GM23338 (cell line): ENCODE measurements around the gene LRRC26. TPM values are rescaled to one million over a fixed set of nuclear protein-coding genes. Genes with fewer than 3 reads are reported as not detected.
"Not testable (repeated sequence)": the region's sequence is repeated elsewhere in the genome, so short reads cannot be mapped to it uniquely, and the experiment has no call there.

ENCODE experiments used
- ATAC-seq: fragments of 200-7000 bp; cut with Tn5 transposase; 3 replicates; pipeline ENCODE4 v1.9.1; 2020
- DNase-seq: peaks from one replicate; pipeline ENCODE4 v3.0.0-alpha.2; 2015; ENCODE audit warnings: low spot score
- H2AFZ ChIP-seq: fragments of 200-600 bp; sonication (generic); 2 replicates; pipeline ENCODE4 v1.8.0; 2016; ENCODE audit warnings: antibody characterized with exemption, mild to moderate bottlenecking, moderate library complexity
- H3F3A ChIP-seq: fragments of 200-600 bp; sonication (generic); replicated peaks from 2 replicates; pipeline ENCODE4 v1.8.0; 2017; ENCODE audit warnings: antibody characterized with exemption, mixed run types, low read depth
- H3K27ac ChIP-seq: fragments of 200-600 bp; sonication (generic); 2 replicates; pipeline ENCODE4 v1.6.1; 2016; ENCODE audit warnings: low read depth
- H3K27me3 ChIP-seq: fragments of 200-600 bp; sonication (generic); 2 replicates; pipeline ENCODE4 v1.8.0; 2016; ENCODE audit warnings: mild to moderate bottlenecking, mixed run types, moderate library complexity; ENCODE audit not compliant: insufficient read depth
- H3K36me3 ChIP-seq: fragments of 200-600 bp; sonication (generic); 2 replicates; pipeline ENCODE4 v1.8.0; 2016; ENCODE audit warnings: mild to moderate bottlenecking; ENCODE audit not compliant: insufficient read depth
- H3K4me1 ChIP-seq: fragments of 200-600 bp; sonication (generic); 2 replicates; pipeline ENCODE4 v1.8.0; 2016; ENCODE audit warnings: mild to moderate bottlenecking, moderate library complexity; ENCODE audit not compliant: insufficient read depth
- H3K4me2 ChIP-seq: fragments of 200-600 bp; sonication (generic); 2 replicates; pipeline ENCODE4 v1.7.1; 2017; ENCODE audit warnings: mixed run types
- H3K4me3 ChIP-seq: fragments of 200-600 bp; sonication (generic); 2 replicates; pipeline ENCODE4 v1.6.1; 2016; ENCODE audit warnings: mixed run types
- H3K79me2 ChIP-seq: fragments of 200-600 bp; sonication (generic); replicated peaks from 2 replicates; pipeline ENCODE4 v1.8.0; 2017; ENCODE audit warnings: mild to moderate bottlenecking; ENCODE audit not compliant: insufficient read depth
- H3K9me2 ChIP-seq: fragments of 200-600 bp; sonication (generic); 2 replicates; pipeline ENCODE4 v1.8.0; 2017; ENCODE audit not compliant: insufficient read depth
- H4K20me1 ChIP-seq: fragments of 200-600 bp; sonication (generic); replicated peaks from 2 replicates; pipeline ENCODE4 v1.8.0; 2017; ENCODE audit warnings: mild to moderate bottlenecking; ENCODE audit not compliant: insufficient read depth
- H3K27ac Mint-ChIP-seq: 2 replicates; pipeline ENCODE4 v1.8.0; 2020; ENCODE audit warnings: inconsistent platforms, mild to moderate bottlenecking, moderate library complexity, mixed read lengths
- H3K27me3 Mint-ChIP-seq: 3 replicates; pipeline ENCODE4 v1.8.0; 2022; ENCODE audit warnings: low read depth, mild to moderate bottlenecking, moderate library complexity, mixed read lengths, inconsistent platforms; ENCODE audit not compliant: insufficient read depth, poor library complexity
- H3K36me3 Mint-ChIP-seq: 3 replicates; pipeline ENCODE4 v1.8.0; 2021; ENCODE audit warnings: low read depth, mild to moderate bottlenecking, inconsistent platforms, moderate library complexity, mixed read lengths
- H3K4me1 Mint-ChIP-seq: 3 replicates; pipeline ENCODE4 v1.8.0; 2020; ENCODE audit warnings: mild to moderate bottlenecking, inconsistent platforms, mixed read lengths
- H3K4me3 Mint-ChIP-seq: 3 replicates; pipeline ENCODE4 v1.8.0; 2021; ENCODE audit warnings: moderate library complexity, mild to moderate bottlenecking, inconsistent platforms, mixed read lengths
- H3K9me3 Mint-ChIP-seq: 3 replicates; pipeline ENCODE4 v1.8.0; 2020; ENCODE audit warnings: moderate library complexity, mild to moderate bottlenecking, inconsistent platforms, mixed read lengths
- EZH2phosphoT487 ChIP-seq: fragments of 200-600 bp; sonication (generic); IDR thresholded peaks from one replicate; pipeline ENCODE4 v1.8.1; 2018; ENCODE audit warnings: antibody characterized with exemption; ENCODE audit not compliant: unreplicated experiment
- microRNA-seq: library from miRNA; unstranded; fragments of <30 nt; microRNA quantifications from one replicate; pipeline ENCODE4, GENCODE V29; 2017
- polyA plus RNA-seq: library from polyadenylated mRNA; unstranded; fragments of >200 nt; fragmentation: Nextera tagmentation; extraction: Ambion mirVana; gene quantifications from 2 replicates; pipeline ENCODE4 v1.2.1, GENCODE V29; 2016
- small RNA-seq: library from RNA; depleted of rRNA; stranded (forward); fragments of <200 nt; gene quantifications from one replicate; pipeline ENCODE3, GENCODE V24; 2014; ENCODE audit warnings: low replicate concordance
- total RNA-seq: library from RNA; depleted of rRNA; stranded (reverse); fragments of >200 nt; shearing (Covaris generic); gene quantifications from 2 replicates; pipeline ENCODE4 v1.2.3, GENCODE V29; 2014; rRNA removed

LRRC26 gene
- total and polyA plus RNA-seq, 2 experiments from 2014 or later = 0.21 to 4.3 TPM

DNA sequence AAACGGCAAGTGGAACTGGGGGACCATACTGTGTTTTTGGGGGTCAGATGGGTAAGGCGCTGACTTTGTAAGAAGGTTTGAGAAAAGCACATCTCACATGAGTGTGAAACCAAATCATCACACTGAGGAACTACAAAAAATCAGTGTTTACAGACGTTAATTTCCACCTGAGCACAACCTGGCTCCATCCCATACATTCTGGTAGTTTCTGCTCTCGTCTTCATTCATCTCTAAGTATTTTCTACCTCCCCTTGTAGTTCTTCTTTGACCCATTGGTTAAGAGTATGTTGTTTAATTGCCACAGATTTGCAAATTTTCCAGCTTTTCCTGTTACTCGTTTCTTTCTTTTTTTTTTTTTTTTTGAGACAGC lies 46.4 kb downstream of the LRRC26 start:
- H3F3A ChIP-seq = peaks cover 3% of the 10 kb centered on the region

DNA sequence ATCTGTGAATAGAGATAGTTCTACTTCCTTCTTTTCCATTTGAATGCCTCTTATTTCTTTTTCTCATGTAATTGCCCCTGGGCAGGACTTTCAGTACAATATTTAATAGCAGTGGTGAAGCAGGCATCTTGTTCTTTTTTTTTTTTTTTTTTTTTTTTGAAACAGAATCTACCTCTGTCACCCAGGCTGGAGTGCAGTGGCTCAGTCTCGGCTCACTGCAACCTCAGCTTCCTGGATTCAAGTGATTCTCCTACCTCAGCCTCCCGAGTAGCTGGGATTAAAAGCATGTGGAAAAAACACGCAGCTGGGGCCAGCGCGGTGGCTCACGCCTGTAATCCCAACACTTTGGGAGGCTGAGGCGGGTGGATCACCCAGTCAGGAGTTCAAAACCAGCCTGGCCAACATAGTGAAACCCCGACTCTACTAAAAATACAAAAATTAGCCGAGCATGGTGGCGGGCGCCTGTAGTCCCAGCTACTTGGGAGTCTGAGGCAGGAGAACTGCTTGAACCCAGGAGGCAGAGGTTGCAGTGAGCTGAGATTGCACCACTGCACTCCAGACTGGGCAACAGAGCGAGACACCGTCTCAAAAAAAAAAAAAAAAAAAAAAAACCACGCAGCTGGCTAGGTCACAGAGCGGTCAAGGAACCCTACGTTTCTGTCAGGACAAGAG lies 46.9 kb downstream of the LRRC26 start:
- not testable (repeated sequence) for H3K27me3 Mint-ChIP-seq, ATAC-seq, H3K4me1 Mint-ChIP-seq

More for the DNA sequence above, 46.4 kb downstream of the LRRC26 start:
- Mint-ChIP-seq H3K4me3 (no peak overlapping the region), H3K27me3 (peaks cover 8% of the 10 kb centered on the region), H3K4me1 (peaks cover 10% of the 10 kb centered on the region), H3K9me3 (peaks cover 9% of the 10 kb centered on the region), H3K27ac (no peak overlapping the region), H3K36me3 (peaks cover 5% of the 10 kb centered on the region; the same call in 1 of the 3 replicates)
- no peak for DNase-seq
- H3K4me3 ChIP-seq = no peak overlapping the region
- H3K36me3 ChIP-seq = no peaks in the 10 kb centered on the region
- 0 out of 2 replicates have a peak, but pooled peaks cover 7% of the 10 kb centered on the region for H3K79me2 ChIP-seq
- H3K27ac ChIP-seq = no peak overlapping the region
- no peak for TF ChIP-seq EZH2phosphoT487
- H3K27me3 ChIP-seq = peaks cover 3% of the 10 kb centered on the region; the same call in 1 of the 2 replicates
- H3K4me2 ChIP-seq = no peak overlapping the region
- H3K4me1 ChIP-seq = peaks cover 4% of the 10 kb centered on the region; the same call in 1 of the 2 replicates
- ATAC-seq = no peak
- no peak overlapping the region for H2AFZ ChIP-seq
- no peaks in the 10 kb centered on the region; the same call in none of the 2 replicates for H4K20me1 ChIP-seq
- no peaks in the 10 kb centered on the region for H3K9me2 ChIP-seq

DNA sequence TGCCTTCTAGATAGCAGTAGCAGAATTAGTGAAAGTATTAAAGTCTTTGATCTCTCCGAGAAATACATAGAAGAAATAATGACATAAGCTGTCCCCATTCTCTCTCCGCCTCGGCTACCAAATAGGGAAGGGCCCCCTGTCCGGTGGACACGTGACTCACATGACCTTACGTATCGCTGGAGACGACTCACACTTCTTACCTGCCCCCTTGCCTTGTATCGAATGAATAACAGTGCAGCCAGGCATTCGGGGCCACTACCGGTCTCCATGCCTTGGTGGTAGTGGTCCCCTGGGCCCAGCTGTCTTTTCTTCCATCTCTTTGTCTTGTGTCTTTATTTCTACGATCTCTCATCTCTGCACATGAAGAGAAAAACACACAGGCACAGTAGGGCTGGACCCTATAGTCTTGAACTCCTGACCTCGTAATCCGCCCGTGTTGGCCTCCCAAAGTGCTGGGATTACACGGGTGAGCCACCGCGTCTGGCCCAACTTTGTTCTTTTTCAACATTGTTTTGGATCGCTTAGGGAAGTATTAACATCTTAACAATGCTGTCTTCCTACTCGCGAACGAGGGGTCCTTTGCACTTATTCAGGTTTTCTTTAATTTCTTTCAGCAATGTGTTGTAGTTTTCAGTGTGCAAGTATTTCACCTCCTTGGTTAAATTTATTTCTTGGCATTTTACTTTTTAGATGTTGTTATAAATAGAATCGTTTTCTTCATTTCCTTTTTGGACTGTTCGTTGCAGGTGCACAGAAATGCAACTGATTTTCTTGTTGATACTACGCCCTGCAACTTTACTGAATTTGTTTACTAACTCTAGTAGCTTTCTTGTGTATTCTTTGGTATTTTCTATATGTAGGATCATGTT lies 47.7 kb downstream of the LRRC26 start:
- not testable (repeated sequence) for H3K4me3 ChIP-seq, H3K27ac ChIP-seq, H3K4me1 ChIP-seq, H4K20me1 ChIP-seq, H3K4me2 ChIP-seq, H2AFZ ChIP-seq, H3K36me3 ChIP-seq, H3K27me3 ChIP-seq, H3K36me3 Mint-ChIP-seq, DNase-seq, H3F3A ChIP-seq, H3K4me1 Mint-ChIP-seq, ATAC-seq, H3K79me2 ChIP-seq, H3K9me2 ChIP-seq, H3K4me3 Mint-ChIP-seq, H3K27me3 Mint-ChIP-seq, H3K27ac Mint-ChIP-seq
- H3K9me3 Mint-ChIP-seq = peaks cover 12% of the 10 kb centered on the region

More for the DNA sequence above, 46.9 kb downstream of the LRRC26 start:
- H3K36me3 Mint-ChIP-seq, H3K36me3 ChIP-seq, H3K27ac Mint-ChIP-seq, H3K27me3 ChIP-seq, H3K9me3 Mint-ChIP-seq, H3F3A ChIP-seq, DNase-seq, H3K9me2 ChIP-seq, H3K79me2 ChIP-seq, H3K27ac ChIP-seq, H3K4me3 Mint-ChIP-seq, H3K4me3 ChIP-seq, H2AFZ ChIP-seq, H4K20me1 ChIP-seq, H3K4me1 ChIP-seq, H3K4me2 ChIP-seq: not testable (repeated sequence)

Small RNA genes lying within 50 kb of the gene (microRNA-seq; reads per million reads assigned to microRNA genes)
- not detected for gene MIR3621

Small RNA genes lying within 50 kb of the gene (small RNA-seq; reads per million reads assigned to genes)
- gene MIR3621 = not detected

Other genes starting within 250 kb of the LRRC26 start
Only the 30 nearest of the 31 such genes appear.
- gene C8G, start 224.8 kb downstream of the LRRC26 start, total RNA-seq = not detected in 2 replicates
- not detected in 2 replicates for gene C8G, start 224.8 kb downstream of the LRRC26 start, polyA plus RNA-seq
- gene LCN12, start 217.8 kb downstream of the LRRC26 start, total RNA-seq = 0.69 and 2.6 TPM in 2 replicates
- gene LCN12, start 217.8 kb downstream of the LRRC26 start, polyA plus RNA-seq = 0.39 and 0.68 TPM in 2 replicates
- gene PTGDS, start 192.5 kb downstream of the LRRC26 start, total RNA-seq = 1.9 TPM in 1 of 2 replicates, not detected in the other
- 3.1 and 5.9 TPM in 2 replicates for gene PTGDS, start 192.5 kb downstream of the LRRC26 start, polyA plus RNA-seq
- not detected in 2 replicates for gene LCNL1, start 187.1 kb downstream of the LRRC26 start, total RNA-seq
- 0.11 and 0.14 TPM in 2 replicates for gene LCNL1, start 187.1 kb downstream of the LRRC26 start, polyA plus RNA-seq
- gene PAXX, start 177.6 kb downstream of the LRRC26 start, total RNA-seq = 33.9 and 71.5 TPM in 2 replicates
- gene PAXX, start 177.6 kb downstream of the LRRC26 start, polyA plus RNA-seq = 86.0 and 88.3 TPM in 2 replicates
- 0.56 TPM in 1 of 2 replicates, not detected in the other for gene CLIC3, start 173.5 kb downstream of the LRRC26 start, total RNA-seq
- 0.53 and 0.57 TPM in 2 replicates for gene CLIC3, start 173.5 kb downstream of the LRRC26 start, polyA plus RNA-seq
- gene ABCA2, start 141.8 kb downstream of the LRRC26 start, total RNA-seq = 14.2 and 16.0 TPM in 2 replicates
- 5.6 and 7.0 TPM in 2 replicates for gene ABCA2, start 141.8 kb downstream of the LRRC26 start, polyA plus RNA-seq
- not detected in 2 replicates for gene FUT7, start 138.0 kb downstream of the LRRC26 start, total RNA-seq
- not detected in 2 replicates for gene FUT7, start 138.0 kb downstream of the LRRC26 start, polyA plus RNA-seq
- 26.2 and 34.3 TPM in 2 replicates for gene NPDC1, start 123.9 kb downstream of the LRRC26 start, total RNA-seq
- gene NPDC1, start 123.9 kb downstream of the LRRC26 start, polyA plus RNA-seq = 35.5 and 36.7 TPM in 2 replicates
- 1.1 and 1.9 TPM in 2 replicates for gene ENTPD2, start 116.0 kb downstream of the LRRC26 start, total RNA-seq
- 1.8 and 2.9 TPM in 2 replicates for gene ENTPD2, start 116.0 kb downstream of the LRRC26 start, polyA plus RNA-seq
- gene SAPCD2, start 99.5 kb downstream of the LRRC26 start, total RNA-seq = 55.1 and 60.3 TPM in 2 replicates
- gene SAPCD2, start 99.5 kb downstream of the LRRC26 start, polyA plus RNA-seq = 13.4 and 14.5 TPM in 2 replicates
- 5.5 and 8.1 TPM in 2 replicates for gene UAP1L1, start 92.5 kb downstream of the LRRC26 start, total RNA-seq
- 2.5 and 3.4 TPM in 2 replicates for gene UAP1L1, start 92.5 kb downstream of the LRRC26 start, polyA plus RNA-seq
- 35.7 and 39.9 TPM in 2 replicates for gene MAN1B1, start 83.1 kb downstream of the LRRC26 start, total RNA-seq
- 15.7 and 18.2 TPM in 2 replicates for gene MAN1B1, start 83.1 kb downstream of the LRRC26 start, polyA plus RNA-seq
- gene DPP7, start 55.3 kb downstream of the LRRC26 start, total RNA-seq = 9.7 and 19.7 TPM in 2 replicates
- 25.2 and 26.8 TPM in 2 replicates for gene DPP7, start 55.3 kb downstream of the LRRC26 start, polyA plus RNA-seq
- gene GRIN1, start 30.9 kb downstream of the LRRC26 start, total RNA-seq = 2.1 and 5.5 TPM in 2 replicates
- 2.5 and 2.7 TPM in 2 replicates for gene GRIN1, start 30.9 kb downstream of the LRRC26 start, polyA plus RNA-seq
- not detected in 2 replicates for gene TMEM210, start 2.0 kb upstream of the LRRC26 start, total RNA-seq
- not detected in 2 replicates for gene TMEM210, start 2.0 kb upstream of the LRRC26 start, polyA plus RNA-seq
- 41.5 and 42.9 TPM in 2 replicates for gene ANAPC2, start 18.5 kb upstream of the LRRC26 start, total RNA-seq
- gene ANAPC2, start 18.5 kb upstream of the LRRC26 start, polyA plus RNA-seq = 16.4 and 19.2 TPM in 2 replicates
- 91.5 and 132 TPM in 2 replicates for gene SSNA1, start 18.6 kb upstream of the LRRC26 start, total RNA-seq
- gene SSNA1, start 18.6 kb upstream of the LRRC26 start, polyA plus RNA-seq = 154 TPM in 2 replicates
- gene TPRN, start 30.7 kb upstream of the LRRC26 start, total RNA-seq = 29.2 and 29.3 TPM in 2 replicates
- 6.4 and 9.1 TPM in 2 replicates for gene TPRN, start 30.7 kb upstream of the LRRC26 start, polyA plus RNA-seq
- 43.2 and 53.4 TPM in 2 replicates for gene TMEM203, start 35.6 kb upstream of the LRRC26 start, total RNA-seq
- 32.7 and 37.4 TPM in 2 replicates for gene TMEM203, start 35.6 kb upstream of the LRRC26 start, polyA plus RNA-seq
- 25.4 and 38.1 TPM in 2 replicates for gene NDOR1, start 35.6 kb upstream of the LRRC26 start, total RNA-seq
- 19.4 and 19.7 TPM in 2 replicates for gene NDOR1, start 35.6 kb upstream of the LRRC26 start, polyA plus RNA-seq
- 1.4 and 1.9 TPM in 2 replicates for gene RNF208, start 52.2 kb upstream of the LRRC26 start, total RNA-seq
- gene RNF208, start 52.2 kb upstream of the LRRC26 start, polyA plus RNA-seq = 5.6 and 7.4 TPM in 2 replicates
- 1.4 and 2.0 TPM in 2 replicates for gene CYSRT1, start 55.1 kb upstream of the LRRC26 start, total RNA-seq
- gene CYSRT1, start 55.1 kb upstream of the LRRC26 start, polyA plus RNA-seq = 2.0 and 3.2 TPM in 2 replicates
- gene RNF224, start 57.5 kb upstream of the LRRC26 start, total RNA-seq = 0.63 TPM in 1 of 2 replicates, not detected in the other
- gene RNF224, start 57.5 kb upstream of the LRRC26 start, polyA plus RNA-seq = not detected in 2 replicates
- gene SLC34A3, start 60.9 kb upstream of the LRRC26 start, total RNA-seq = not detected in 2 replicates
- not detected in 2 replicates for gene SLC34A3, start 60.9 kb upstream of the LRRC26 start, polyA plus RNA-seq
- 334 and 374 TPM in 2 replicates for gene TUBB4B, start 71.2 kb upstream of the LRRC26 start, total RNA-seq
- gene TUBB4B, start 71.2 kb upstream of the LRRC26 start, polyA plus RNA-seq = 389 and 408 TPM in 2 replicates
- gene STPG3, start 81.2 kb upstream of the LRRC26 start, total RNA-seq = not detected in 2 replicates
- not detected in 2 replicates for gene STPG3, start 81.2 kb upstream of the LRRC26 start, polyA plus RNA-seq
- gene NELFB, start 85.3 kb upstream of the LRRC26 start, total RNA-seq = 79.5 and 97.3 TPM in 2 replicates
- 30.0 and 31.2 TPM in 2 replicates for gene NELFB, start 85.3 kb upstream of the LRRC26 start, polyA plus RNA-seq
- 14.4 and 19.0 TPM in 2 replicates for gene TOR4A, start 107.7 kb upstream of the LRRC26 start, total RNA-seq
- 2.0 and 2.1 TPM in 2 replicates for gene TOR4A, start 107.7 kb upstream of the LRRC26 start, polyA plus RNA-seq
- gene NRARP, start 132.2 kb upstream of the LRRC26 start, total RNA-seq = 39.0 and 55.1 TPM in 2 replicates
- 4.0 and 4.8 TPM in 2 replicates for gene NRARP, start 132.2 kb upstream of the LRRC26 start, polyA plus RNA-seq